Vagina (tissue), 2 donors: ENCODE measurements around the gene ZFHX3.

Experiments used
- CTCF ChIP-seq, 3 experiments: fragments of 450-650 bp in 2 of 3; fragments of 200-600 bp in 1 of 3; sonication (generic) in 1 of 3; IDR thresholded peaks; one replicate each; pipeline ENCODE4 v1.5.1; 2017 to 2019; ENCODE audit warnings: antibody characterized with exemption in 3 of 3, mild to moderate bottlenecking in 2 of 3, moderate library complexity in 2 of 3
- POLR2A ChIP-seq, 2 donors: fragments of 450-650 bp; IDR thresholded peaks; one replicate each; pipeline ENCODE4 v1.6.1; 2017; ENCODE audit warnings: antibody characterized with exemption in 2 of 2, mild to moderate bottlenecking in 2 of 2, moderate library complexity in 2 of 2

GRCh38 chr16:72924537-72924926 lies 123.4 kb downstream of the ZFHX3 start:
- TF ChIP-seq POLR2A (IDR thresholded peaks at IDR 0.05) (no peak), CTCF (IDR thresholded peaks at IDR 0.05) (no peak)
